Endothelial cell of umbilical vein (primary cell): Measurements from ENCODE around the gene STON2. TPM values are rescaled to one million over a fixed set of nuclear protein-coding genes. Genes with fewer than 3 reads are reported as not detected.

Experiments
- BruUV-seq: library from RNA; stranded (reverse); fragments of 400-500 nt; replicated peaks from 2 replicates; lab custom pipeline; 2021; lab: Mats Ljungman, UMichigan
- CTCF ChIA-PET: fragments of 300-600, 350-600 bp; sonication (Branson Sonifier 250); formaldehyde crosslinking; loops from one replicate; lab custom pipeline; 2021; ENCODE audit warnings: antibody characterized with exemption, inconsistent platforms; lab: Charles Lee
- POLR2A ChIA-PET: fragments of 300-600, 350-600 bp; sonication (Branson Sonifier 250); formaldehyde crosslinking; loops from one replicate; lab custom pipeline; 2021; ENCODE audit warnings: antibody characterized with exemption, inconsistent platforms; lab: Charles Lee
- DNase-seq: peaks from one replicate; pipeline ENCODE4 v3.0.0-alpha.2; 2011; ENCODE audit warnings: low read depth, low spot score
- FAIRE-seq: peaks from 2 replicates; lab custom pipeline; 2011; peaks lifted over from hg19 to GRCh38; lab: Jason Lieb, UNC
- H2AFZ ChIP-seq: 2 replicates; pipeline ENCODE4 v1.6.0; 2012; ENCODE audit warnings: low read depth, low read length, control low read depth, inconsistent platforms
- H3K27ac ChIP-seq: 2 replicates; pipeline ENCODE4 v1.5.1; 2011; ENCODE audit warnings: low read depth, mild to moderate bottlenecking, control low read depth, low read length, moderate library complexity; ENCODE audit not compliant: insufficient read depth
- H3K27me3 ChIP-seq, 2 experiments: 2 replicates each; pipeline versions ENCODE4 v1.6.0 to v1.6.1; 2011; ENCODE audit warnings: low read length in 2 of 2, mixed read lengths in 1 of 2; ENCODE audit not compliant: control insufficient read depth in 2 of 2, insufficient read depth in 2 of 2
- H3K36me3 ChIP-seq, 2 experiments: 2 replicates in 1 of 2; 3 replicates in 1 of 2; pipeline ENCODE4 v1.5.1; 2011; ENCODE audit warnings: low read length in 2 of 2, mild to moderate bottlenecking in 1 of 2, moderate library complexity in 1 of 2; ENCODE audit not compliant: control insufficient read depth in 2 of 2, insufficient read depth in 2 of 2; ENCODE audit errors: extremely low read depth in 1 of 2
- H3K4me1 ChIP-seq: 3 replicates; pipeline ENCODE4 v1.5.1; 2011; ENCODE audit warnings: mild to moderate bottlenecking, low read length; ENCODE audit not compliant: control insufficient read depth, insufficient read depth; ENCODE audit errors: extremely low read depth
- H3K4me2 ChIP-seq: 2 replicates; pipeline ENCODE4 v1.6.1; 2011; ENCODE audit warnings: low read length, control low read depth, mixed read lengths; ENCODE audit not compliant: insufficient read depth
- H3K4me3 ChIP-seq, 3 experiments: fragments of 200-600 bp in 1 of 3; sonication (generic), shearing (Covaris generic) in 1 of 3; replicated peaks in 1 of 3; 2 replicates each; pipeline ENCODE4 v1.5.1; 2011 to 2016; ENCODE audit warnings: control low read depth in 3 of 3, low read length in 3 of 3, mild to moderate bottlenecking in 2 of 3, inconsistent platforms in 1 of 3, low read depth in 1 of 3, moderate library complexity in 1 of 3; ENCODE audit not compliant: insufficient read depth in 1 of 3
- H3K79me2 ChIP-seq: 2 replicates; pipeline ENCODE4 v1.6.0; 2012; ENCODE audit warnings: low read length, inconsistent platforms; ENCODE audit not compliant: control insufficient read depth, insufficient read depth
- H3K9ac ChIP-seq: replicated peaks from 2 replicates; pipeline ENCODE3; 2011; ENCODE audit warnings: low read length, control low read depth; ENCODE audit not compliant: insufficient read depth; ENCODE audit errors: extremely low read depth
- H3K9me1 ChIP-seq: replicated peaks from 3 replicates; pipeline ENCODE4 v1.6.0; 2011; ENCODE audit warnings: mild to moderate bottlenecking, low read length; ENCODE audit not compliant: control insufficient read depth, insufficient read depth; ENCODE audit errors: extremely low read depth
- H3K9me3 ChIP-seq: replicated peaks from 2 replicates; pipeline ENCODE4 v1.5.1; 2012; ENCODE audit warnings: low read length, inconsistent platforms; ENCODE audit not compliant: control insufficient read depth, insufficient read depth
- H4K20me1 ChIP-seq: replicated peaks from 2 replicates; pipeline ENCODE3; 2011; ENCODE audit warnings: mild to moderate bottlenecking, low read length; ENCODE audit not compliant: control insufficient read depth, insufficient read depth; ENCODE audit errors: extremely low read depth
- CTCF ChIP-seq, 2 donors: IDR thresholded peaks; 1 replicate in 1 of 2; 2 replicates in 1 of 2; pipeline ENCODE4 v1.5.1; 2011; ENCODE audit warnings: low read length in 2 of 2, mild to moderate bottlenecking in 2 of 2, moderate library complexity in 2 of 2, control low read depth in 1 of 2, inconsistent platforms in 1 of 2, low read depth in 1 of 2; ENCODE audit not compliant: insufficient read depth in 1 of 2; ENCODE audit errors: extremely low read depth in 1 of 2
- EZH2 ChIP-seq: IDR thresholded peaks from 2 replicates; pipeline ENCODE4 v1.6.1; 2012; ENCODE audit warnings: borderline replicate concordance, low read depth, mild to moderate bottlenecking, moderate library complexity, low read length, inconsistent platforms; ENCODE audit not compliant: severe bottlenecking
- FOS ChIP-seq: IDR thresholded peaks from 2 replicates; pipeline ENCODE4 v1.6.1; 2011; ENCODE audit warnings: mild to moderate bottlenecking, low read length, moderate library complexity, borderline replicate concordance; ENCODE audit not compliant: insufficient read depth
- GATA2 ChIP-seq: IDR thresholded peaks from 2 replicates; pipeline ENCODE4 v1.7.0; 2011; ENCODE audit warnings: low read depth, mild to moderate bottlenecking, moderate library complexity, mixed read lengths, low read length; ENCODE audit not compliant: insufficient read length, insufficient read depth
- JUN ChIP-seq: IDR thresholded peaks from 2 replicates; pipeline ENCODE4 v1.6.1; 2011; ENCODE audit warnings: borderline replicate concordance, low read depth; ENCODE audit not compliant: insufficient read length, insufficient read depth
- MAX ChIP-seq: IDR thresholded peaks from 2 replicates; pipeline ENCODE4 v1.6.1; 2011; ENCODE audit not compliant: insufficient read depth, insufficient read length
- MYC ChIP-seq: IDR thresholded peaks from one replicate; pipeline ENCODE4 v1.6.1; 2011; ENCODE audit warnings: mild to moderate bottlenecking, low read depth, low read length
- POLR2A ChIP-seq: IDR thresholded peaks from 2 replicates; pipeline ENCODE4 v1.6.1; 2012; ENCODE audit warnings: low read depth, mild to moderate bottlenecking, control low read depth, low read length
- POLR2AphosphoS5 ChIP-seq: IDR thresholded peaks from 2 replicates; pipeline ENCODE4 v1.6.1; 2012; ENCODE audit warnings: low read depth, mild to moderate bottlenecking, control low read depth, low read length, moderate library complexity; ENCODE audit not compliant: insufficient read depth
- dilution Hi-C: fragments of 300-500 bp; cut with MboI; formaldehyde crosslinking; loops from one replicate; pipeline ENCODE4 v1.15.0; 2019; ENCODE audit warnings: low sequenced_read_pairs; ENCODE audit not compliant: extremely low pct_ligation_motif_present
- intact Hi-C: fragments of 100-400 bp; cut with micrococcal nuclease; formaldehyde crosslinking; loops from one replicate; pipeline ENCODE4 v1.10.0; 2022
- polyA plus RNA-seq, 4 experiments: library from polyadenylated mRNA; depleted of rRNA in 3 of 4; stranded (reverse) in 3 of 4; unstranded in 1 of 4; fragments of >200 nt; gene quantifications; 2 replicates each; pipeline versions ENCODE4 v1.2.1 to v1.2.3, GENCODE V29; 2011 to 2012; ENCODE audit warnings: missing spikeins in 1 of 4
- total RNA-seq: library from RNA; stranded (reverse); gene quantifications from 2 replicates; pipeline ENCODE4 v1.2.3, GENCODE V29; 2021

STON2 gene
- total and polyA plus RNA-seq, 2 donors (not counting 3 experiments of a cell fraction or from before 2014, with no cell fraction given), result not detected

GRCh38 chr14:81415781-81416180 is 15.7 kb upstream of the STON2 start:
- TF ChIP-seq POLR2AphosphoS5 (no peak), JUN (no peak), MYC (no peak)
- Histone ChIP-seq H3K27me3 (no peaks in the 10 kb centered on the region), H3K4me1 (no peaks in the 10 kb centered on the region), H3K79me2 (no peaks in the 10 kb centered on the region), H2AFZ (no peak overlapping the region), H3K9me3 (peaks cover 3% of the 10 kb centered on the region), H3K4me3 (no peak overlapping the region), H3K4me2 (no peak overlapping the region), H3K27ac (no peak overlapping the region), H3K36me3 (no peaks in the 10 kb centered on the region), H3K9ac (no peak overlapping the region), H4K20me1 (no peaks in the 10 kb centered on the region), H3K9me1 (no peaks in the 10 kb centered on the region)
- FAIRE-seq (no peak), DNase-seq (no peak)
- dilution Hi-C loops (no loop called here), intact Hi-C loops (no loop called here)
- ChIA-PET POLR2A (no interaction called here), CTCF (no interaction called here)
- no TSS peak for BruUV-seq

DNA sequence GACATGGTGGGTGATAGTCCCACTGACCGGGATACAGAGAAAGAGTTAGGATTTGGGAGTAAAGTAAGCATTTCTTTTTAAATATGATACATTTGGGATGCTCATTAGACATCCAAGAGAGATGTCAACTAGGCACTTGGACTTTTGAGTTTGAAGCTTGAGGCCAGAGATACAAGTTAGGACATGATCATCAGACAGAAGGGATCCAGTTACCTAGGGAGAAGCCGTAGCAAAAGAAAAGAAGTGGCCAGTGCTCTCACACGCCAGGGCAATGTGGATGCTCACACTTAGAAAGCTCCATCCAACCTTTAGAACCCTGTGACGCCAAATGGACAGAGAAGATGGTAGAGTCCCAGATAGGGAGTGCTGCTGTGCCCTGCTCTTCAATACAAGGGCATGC is 14.0 kb upstream of the STON2 start:
- Histone ChIP-seq H3K27me3 (no peaks in the 10 kb centered on the region), H2AFZ (no peak overlapping the region), H3K36me3 (no peaks in the 10 kb centered on the region), H3K9ac (no peak overlapping the region), H3K79me2 (no peaks in the 10 kb centered on the region), H3K4me2 (no peak overlapping the region), H3K9me3 (peaks cover 3% of the 10 kb centered on the region), H3K4me3 (no peak overlapping the region), H3K4me1 (no peaks in the 10 kb centered on the region), H4K20me1 (no peaks in the 10 kb centered on the region), H3K9me1 (no peaks in the 10 kb centered on the region), H3K27ac (no peak overlapping the region)
- CTCF ChIA-PET, result no interaction called here
- TF ChIP-seq MAX (no peak), CTCF (IDR thresholded peaks at IDR 0.05; ENCODE audit: extremely low read depth in 1 of 2, insufficient read depth in 1 of 2, low read depth in 1 of 2, low read length in 2 of 2) (no peak), GATA2 (no peak), JUN (no peak), POLR2AphosphoS5 (no peak), FOS (no peak), POLR2A (no peak), EZH2 (no peak), MYC (no peak)
- BruUV-seq, result no TSS peak
- POLR2A ChIA-PET, result no interaction called here
- dilution Hi-C loops, result no loop called here
- no peak for DNase-seq
- no peak for FAIRE-seq
- intact Hi-C loops, result no loop called here
